GM23248 (cell line): Measurements from ENCODE around the gene LGALS3. TPM values are rescaled to one million over a fixed set of nuclear protein-coding genes. Genes with fewer than 3 reads are reported as not detected.
A peak's percentile ranks its signal among the peaks of the same experiment; 100 is the strongest.

Source experiments
- DNase-seq: peaks from one replicate; pipeline ENCODE4 v3.0.0-alpha.2; 2015
- H2AFZ ChIP-seq: fragments of 200-600 bp; sonication (generic); 2 replicates; pipeline ENCODE4 v1.6.1; 2016; ENCODE audit warnings: antibody characterized with exemption
- H3F3A ChIP-seq: fragments of 200-600 bp; sonication (generic); 2 replicates; pipeline ENCODE4 v1.6.1; 2016; ENCODE audit warnings: mild to moderate bottlenecking, antibody characterized with exemption, mixed run types; ENCODE audit not compliant: insufficient read depth
- H3K27ac ChIP-seq: fragments of 200-600 bp; sonication (generic); 2 replicates; pipeline ENCODE4 v1.5.1; 2016; ENCODE audit warnings: mild to moderate bottlenecking
- H3K27me3 ChIP-seq: fragments of 200-600 bp; sonication (generic); replicated peaks from 2 replicates; pipeline ENCODE4 v1.6.1; 2016; ENCODE audit warnings: mild to moderate bottlenecking; ENCODE audit not compliant: insufficient read depth
- H3K36me3 ChIP-seq: fragments of 200-600 bp; sonication (generic); 2 replicates; pipeline ENCODE4 v1.6.1; 2016; ENCODE audit warnings: low read depth, mild to moderate bottlenecking
- H3K4me1 ChIP-seq: fragments of 200-600 bp; sonication (generic); 2 replicates; pipeline ENCODE4 v1.6.1; 2016; ENCODE audit warnings: mild to moderate bottlenecking; ENCODE audit not compliant: insufficient read depth
- H3K4me2 ChIP-seq: fragments of 200-600 bp; sonication (generic); one replicate; pipeline ENCODE4 v1.6.1; 2016; ENCODE audit warnings: mild to moderate bottlenecking; ENCODE audit not compliant: unreplicated experiment
- H3K4me3 ChIP-seq: fragments of 200-600 bp; sonication (generic); 2 replicates; pipeline ENCODE4 v1.5.1; 2016; ENCODE audit warnings: mild to moderate bottlenecking
- H3K79me2 ChIP-seq: fragments of 200-600 bp; sonication (generic); 2 replicates; pipeline ENCODE4 v1.6.1; 2016; ENCODE audit warnings: mild to moderate bottlenecking; ENCODE audit not compliant: insufficient read depth
- H3K9ac ChIP-seq: fragments of 200-600 bp; sonication (generic); 2 replicates; pipeline ENCODE4 v1.6.1; 2016; ENCODE audit warnings: mild to moderate bottlenecking
- H3K9me2 ChIP-seq: fragments of 200-600 bp; sonication (generic); 2 replicates; pipeline ENCODE4 v1.6.1; 2016; ENCODE audit warnings: mixed run types, mild to moderate bottlenecking, moderate library complexity; ENCODE audit not compliant: insufficient read depth
- H3K9me3 ChIP-seq: fragments of 200-600 bp; sonication (generic); one replicate; pipeline ENCODE4 v1.6.1; 2017; ENCODE audit warnings: low read depth
- H4K20me1 ChIP-seq: fragments of 200-600 bp; sonication (generic); 2 replicates; pipeline ENCODE4 v1.6.0; 2016; ENCODE audit not compliant: insufficient read depth
- EZH2 ChIP-seq: fragments of 200-600 bp; sonication (generic); IDR thresholded peaks from 2 replicates; pipeline ENCODE4 v1.6.1; 2018; ENCODE audit warnings: antibody characterized with exemption, mild to moderate bottlenecking; ENCODE audit not compliant: insufficient read depth, poor library complexity, severe bottlenecking
- EZH2phosphoT487 ChIP-seq: fragments of 200-600 bp; sonication (generic); IDR thresholded peaks from 2 replicates; pipeline ENCODE4 v1.6.1; 2018; ENCODE audit warnings: antibody characterized with exemption, moderate library complexity, mild to moderate bottlenecking, low read depth; ENCODE audit not compliant: insufficient read depth
- WGBS, 2 experiments: methylation state at CpG; one replicate each; pipeline ENCODE4 v1.1.6; 2015 to 2017; ENCODE audit warnings: low lambda C conversion rate in 2 of 2, low coverage in 1 of 2; ENCODE audit errors: missing lambda C conversion rate in 2 of 2; 5-methylcytosine and 5-hydroxymethylcytosine counted together
- in situ Hi-C: fragments of 300-500 bp; cut with MboI; formaldehyde crosslinking; loops from 2 replicates; pipeline ENCODE4 v1.15.0; 2020
- polyA plus RNA-seq: library from polyadenylated mRNA; unstranded; fragments of >200 nt; fragmentation: Nextera tagmentation; extraction: Ambion mirVana; gene quantifications from 2 replicates; pipeline ENCODE4 v1.2.1, GENCODE V29; 2016
- total RNA-seq: library from RNA; depleted of rRNA; stranded (reverse); fragments of >200 nt; shearing (Covaris generic); gene quantifications from 2 replicates; pipeline ENCODE4 v1.2.3, GENCODE V29; 2014

The LGALS3 gene
- total and polyA plus RNA-seq, 2 experiments from 2014 or later, result 363 to 541 TPM

DNA sequence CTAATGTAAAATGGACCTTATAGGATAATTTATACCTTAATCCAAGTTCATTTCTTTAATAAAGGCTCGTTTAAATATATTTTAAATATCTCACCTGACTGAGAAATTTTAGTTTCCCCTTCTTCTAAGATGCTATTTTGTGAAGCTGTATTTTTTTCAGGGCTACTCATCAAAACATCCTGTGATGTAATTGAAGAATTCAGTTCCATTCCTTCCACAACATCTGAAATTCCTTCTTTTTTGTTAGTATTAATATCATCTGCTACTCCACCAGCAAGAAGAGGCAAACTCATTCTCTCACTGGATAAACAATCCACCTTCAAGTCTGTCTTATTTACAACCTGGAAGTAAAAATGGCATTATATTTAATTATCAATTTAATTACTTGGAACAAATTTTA, 22.5 kb downstream of the LGALS3 start:
- no peak for TF ChIP-seq EZH2
- no peak for TF ChIP-seq EZH2phosphoT487
- H3K9me2 ChIP-seq, result no peaks in the 10 kb centered on the region
- no peak overlapping the region for H3K4me3 ChIP-seq
- no peaks in the 10 kb centered on the region for H3K79me2 ChIP-seq
- peak; percentile 46 for DNase-seq
- peak overlapping the region; percentile 37 for H3K27ac ChIP-seq
- 0 out of 2 replicates have a peak overlapping the region, but pooled peaks have one; percentile 1 for H2AFZ ChIP-seq
- no peaks in the 10 kb centered on the region for H3K27me3 ChIP-seq
- in situ Hi-C loops, result no loop called here
- peak overlapping the region; percentile 13; the same call in 1 of the 2 replicates for H3K9ac ChIP-seq
- H3K9me3 ChIP-seq, result no peaks in the 10 kb centered on the region
- H4K20me1 ChIP-seq, result no peaks in the 10 kb centered on the region
- H3K4me1 ChIP-seq, result peaks cover 19% of the 10 kb centered on the region
- WGBS, 2 experiments, result 94 to 96% methylated on average over 1 of the region's 1 CpG
- peaks cover 48% of the 10 kb centered on the region for H3F3A ChIP-seq
- peaks cover 12% of the 10 kb centered on the region; the same call in 1 of the 2 replicates for H3K36me3 ChIP-seq
- peak overlapping the region; percentile 58 for H3K4me2 ChIP-seq

DNA sequence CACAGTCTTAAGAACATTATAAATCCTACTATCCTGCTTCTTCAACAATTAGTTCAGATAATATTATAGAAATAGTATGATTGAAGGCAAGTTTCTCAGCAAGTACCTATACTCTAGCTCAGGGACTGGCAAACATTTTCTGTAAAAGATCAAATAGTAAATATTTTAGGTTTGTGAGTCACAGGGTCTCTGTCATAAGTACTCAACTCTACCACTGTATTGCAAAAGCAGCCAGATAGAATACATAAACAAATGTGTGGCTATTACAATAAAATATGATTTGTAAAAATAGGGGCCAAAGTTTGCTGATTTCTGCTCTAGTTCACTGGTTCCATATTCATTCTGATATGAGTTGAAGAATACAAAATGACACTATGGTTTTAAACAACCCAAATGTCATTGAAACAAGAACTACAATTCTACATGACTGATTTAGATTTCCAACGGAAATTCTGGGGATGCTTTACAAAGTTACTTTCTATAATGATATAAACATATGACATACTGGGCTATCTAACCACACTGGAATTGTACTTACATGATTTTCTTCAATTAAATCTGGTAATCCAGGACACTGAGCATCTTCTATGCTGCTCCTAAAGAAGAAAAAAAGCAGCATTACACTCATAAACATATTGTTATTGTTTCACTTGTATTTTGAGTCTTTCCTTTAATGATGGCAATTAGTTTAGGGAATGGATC, 23.2 kb downstream of the LGALS3 start:
- Histone ChIP-seq H3F3A (peaks cover 42% of the 10 kb centered on the region), H3K9me2 (no peaks in the 10 kb centered on the region), H3K27me3 (no peaks in the 10 kb centered on the region), H3K27ac (peak overlapping the region; percentile 37), H3K79me2 (no peaks in the 10 kb centered on the region), H3K36me3 (0 out of 2 replicates have a peak, but pooled peaks cover 11% of the 10 kb centered on the region), H4K20me1 (no peaks in the 10 kb centered on the region), H2AFZ (0 out of 2 replicates have a peak overlapping the region, but pooled peaks have one; percentile 1), H3K4me2 (peak overlapping the region; percentile 58), H3K4me3 (no peak overlapping the region), H3K9ac (peak overlapping the region; percentile 13; the same call in 1 of the 2 replicates), H3K4me1 (peaks cover 19% of the 10 kb centered on the region), H3K9me3 (no peaks in the 10 kb centered on the region)
- in situ Hi-C loops, result no loop called here
- WGBS, 2 experiments, result 57 to 64% methylated on average over 1 of the region's 1 CpG
- DNase-seq, result peak; percentile 78
- no peak for TF ChIP-seq EZH2phosphoT487
- no peak for TF ChIP-seq EZH2

DNA sequence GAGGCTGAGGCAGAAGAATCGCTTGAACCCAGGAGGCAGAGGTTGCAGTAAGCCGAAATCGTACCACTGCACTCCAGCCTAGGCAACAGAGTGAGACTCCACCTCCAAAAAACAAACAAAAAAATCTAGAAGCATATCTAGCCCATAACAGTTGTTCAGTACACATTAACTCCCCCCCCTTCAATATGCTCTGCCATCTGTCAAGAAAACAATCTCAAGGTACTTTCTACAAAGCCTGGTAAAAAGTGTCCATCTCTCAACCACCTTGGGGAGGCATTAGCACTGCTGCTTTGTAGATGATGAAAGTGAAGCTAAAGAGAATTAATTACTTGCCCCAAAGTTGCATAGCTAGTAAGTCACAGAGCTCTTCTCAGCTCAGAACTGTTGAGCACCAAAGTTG, 24.9 kb downstream of the LGALS3 start:
- H3K9me3 ChIP-seq, result no peaks in the 10 kb centered on the region
- H3K9me2 ChIP-seq, result no peaks in the 10 kb centered on the region
- no peaks in the 10 kb centered on the region for H3K36me3 ChIP-seq
- no peaks in the 10 kb centered on the region for H4K20me1 ChIP-seq
- no peak for DNase-seq
- H3F3A ChIP-seq, result peaks cover 28% of the 10 kb centered on the region
- WGBS, 2 experiments, result 95 to 97% methylated on average over 3 of the region's 3 CpGs
- H3K27ac ChIP-seq, result no peak overlapping the region
- no peaks in the 10 kb centered on the region for H3K79me2 ChIP-seq
- H3K4me2 ChIP-seq, result no peak overlapping the region
- no peaks in the 10 kb centered on the region for H3K27me3 ChIP-seq
- in situ Hi-C loops, result no loop called here
- no peak overlapping the region for H3K4me3 ChIP-seq
- TF ChIP-seq EZH2phosphoT487, result no peak
- TF ChIP-seq EZH2, result no peak
- H2AFZ ChIP-seq, result no peak overlapping the region
- H3K9ac ChIP-seq, result no peak overlapping the region
- peaks cover 19% of the 10 kb centered on the region for H3K4me1 ChIP-seq

GRCh38 chr14:55157080-55157479, 28.0 kb downstream of the LGALS3 start:
- TF ChIP-seq EZH2phosphoT487 (no peak), EZH2 (no peak)
- 92 to 100% methylated on average over 1 of the region's 1 CpG for WGBS, 2 experiments
- Histone ChIP-seq H3K27ac (no peak overlapping the region), H3K4me2 (no peak overlapping the region), H4K20me1 (no peaks in the 10 kb centered on the region), H3K4me3 (no peak overlapping the region), H3K9me2 (no peaks in the 10 kb centered on the region), H3K27me3 (no peaks in the 10 kb centered on the region), H3K79me2 (no peaks in the 10 kb centered on the region), H3K36me3 (no peaks in the 10 kb centered on the region), H2AFZ (peak overlapping the region; percentile 35), H3K9ac (no peak overlapping the region), H3K9me3 (no peaks in the 10 kb centered on the region), H3F3A (peaks cover 7% of the 10 kb centered on the region), H3K4me1 (peaks cover 8% of the 10 kb centered on the region)
- DNase-seq, result no peak
- in situ Hi-C loops, result no loop called here
